ENCODE results near the gene RSAD2.

The RSAD2 gene

GRCh38 chr2:6909431-6910385 lies 32.1 kb downstream of the RSAD2 start:
- no peak for TF ChIP-seq CTCF (IDR thresholded peaks at IDR 0.05; ENCODE audit: low read length)
- no peak for TF ChIP-seq EZH2 (IDR thresholded peaks at IDR 0.05; ENCODE audit: borderline replicate concordance, low read length)
- H3F3A ChIP-seq (ENCODE audit: insufficient read depth, low read length), result no peaks in the 10 kb centered on the region
- no peaks in the 10 kb centered on the region for H3K36me3 ChIP-seq (ENCODE audit: insufficient read depth, low read length)
- no peaks in the 10 kb centered on the region for H3K4me1 ChIP-seq (ENCODE audit: insufficient read depth, low read length, severe bottlenecking)
- no peak overlapping the region for H3K4me3 ChIP-seq (ENCODE audit: low read depth, low read length, poor library complexity, severe bottlenecking)
- no peaks in the 10 kb centered on the region for H3K79me2 ChIP-seq (ENCODE audit: insufficient read depth, low read length)
- H3K9ac ChIP-seq (ENCODE audit: low read length), result no peak overlapping the region
- no peaks in the 10 kb centered on the region for H3K9me2 ChIP-seq (ENCODE audit: low read depth, low read length)
- no peak overlapping the region for H2AFZ ChIP-seq (ENCODE audit: low read length)
- H3K9me3 ChIP-seq (ENCODE audit: low read length), result no peaks in the 10 kb centered on the region
- H3K27me3 ChIP-seq (ENCODE audit: insufficient read depth, low read length), result no peaks in the 10 kb centered on the region; the same call in 1 of the 2 replicates
- H3K27ac ChIP-seq (ENCODE audit: low read depth, low read length, poor library complexity, severe bottlenecking), result no peak overlapping the region
- H3K4me2 ChIP-seq (ENCODE audit: low read length), result no peak overlapping the region
- H4K20me1 ChIP-seq (ENCODE audit: insufficient read depth, low read length), result no peaks in the 10 kb centered on the region

GRCh38 chr2:6911721-6912120 lies 34.1 kb downstream of the RSAD2 start:
- H3K4me2 ChIP-seq (ENCODE audit: low read length), result no peak overlapping the region
- no peaks in the 10 kb centered on the region for H3K4me1 ChIP-seq (ENCODE audit: insufficient read depth, low read length, severe bottlenecking)
- H3K9me2 ChIP-seq (ENCODE audit: low read depth, low read length), result no peaks in the 10 kb centered on the region
- H3K36me3 ChIP-seq (ENCODE audit: insufficient read depth, low read length), result no peaks in the 10 kb centered on the region
- no peaks in the 10 kb centered on the region for H3F3A ChIP-seq (ENCODE audit: insufficient read depth, low read length)
- H2AFZ ChIP-seq (ENCODE audit: low read length), result no peak overlapping the region
- no peaks in the 10 kb centered on the region; the same call in 1 of the 2 replicates for H3K27me3 ChIP-seq (ENCODE audit: insufficient read depth, low read length)
- H3K4me3 ChIP-seq (ENCODE audit: low read depth, low read length, poor library complexity, severe bottlenecking), result no peak overlapping the region
- no peaks in the 10 kb centered on the region for H4K20me1 ChIP-seq (ENCODE audit: insufficient read depth, low read length)
- no peaks in the 10 kb centered on the region for H3K79me2 ChIP-seq (ENCODE audit: insufficient read depth, low read length)
- TF ChIP-seq CTCF (IDR thresholded peaks at IDR 0.05; ENCODE audit: low read length) (no peak), EZH2 (IDR thresholded peaks at IDR 0.05; ENCODE audit: borderline replicate concordance, low read length) (no peak)
- no peaks in the 10 kb centered on the region for H3K9me3 ChIP-seq (ENCODE audit: low read length)
- no peak overlapping the region for H3K27ac ChIP-seq (ENCODE audit: low read depth, low read length, poor library complexity, severe bottlenecking)
- no peak overlapping the region for H3K9ac ChIP-seq (ENCODE audit: low read length)

GRCh38 chr2:6913415-6914157 lies 36.0 kb downstream of the RSAD2 start:
- Histone ChIP-seq H3K9me2 (ENCODE audit: low read depth, low read length) (no peaks in the 10 kb centered on the region), H3K9ac (ENCODE audit: low read length) (no peak overlapping the region), H4K20me1 (ENCODE audit: insufficient read depth, low read length) (no peaks in the 10 kb centered on the region), H3K27me3 (ENCODE audit: insufficient read depth, low read length) (no peaks in the 10 kb centered on the region; the same call in 1 of the 2 replicates), H3K36me3 (ENCODE audit: insufficient read depth, low read length) (no peaks in the 10 kb centered on the region), H3K9me3 (ENCODE audit: low read length) (no peaks in the 10 kb centered on the region), H3K27ac (ENCODE audit: low read depth, low read length, poor library complexity, severe bottlenecking) (no peak overlapping the region), H3K4me3 (ENCODE audit: low read depth, low read length, poor library complexity, severe bottlenecking) (no peak overlapping the region), H3K4me2 (ENCODE audit: low read length) (no peak overlapping the region), H3K4me1 (ENCODE audit: insufficient read depth, low read length, severe bottlenecking) (no peaks in the 10 kb centered on the region), H2AFZ (ENCODE audit: low read length) (no peak overlapping the region), H3K79me2 (ENCODE audit: insufficient read depth, low read length) (no peaks in the 10 kb centered on the region), H3F3A (ENCODE audit: insufficient read depth, low read length) (no peaks in the 10 kb centered on the region)
- no peak for TF ChIP-seq CTCF (IDR thresholded peaks at IDR 0.05; ENCODE audit: low read length)
- TF ChIP-seq EZH2 (IDR thresholded peaks at IDR 0.05; ENCODE audit: borderline replicate concordance, low read length), result no peak
